GM19025 (cell line): ENCODE results near the gene SMAD4.
"Not testable (repeated sequence)": the region's sequence is repeated elsewhere in the genome, so short reads cannot be mapped to it uniquely, and the experiment has no call there.

Experiments
- ATAC-seq: cut with Tn5 transposase; IDR thresholded peaks from one replicate; pipeline ENCODE4 v1.9.1; 2021; ENCODE audit warnings: mild to moderate bottlenecking, low read depth, moderate library complexity; ENCODE audit not compliant: unreplicated experiment

Gene SMAD4

GRCh38 chr18:51107598-51108305, 77.7 kb downstream of the SMAD4 start:
- ATAC-seq = no peak

- ATAC-seq = no peak
These were observed 78.3 kb downstream of the SMAD4 start for GRCh38 chr18:51108330-51108729.

- peak; percentile 80 for ATAC-seq
These were observed 80.2 kb downstream of the SMAD4 start for GRCh38 chr18:51110073-51110797.

GRCh38 chr18:51111633-51112355, 81.8 kb downstream of the SMAD4 start:
- ATAC-seq = not testable (repeated sequence)

- ATAC-seq = not testable (repeated sequence)
These were observed 87.0 kb downstream of the SMAD4 start for GRCh38 chr18:51116996-51117395.

- ATAC-seq = not testable (repeated sequence)
These were observed 89.5 kb downstream of the SMAD4 start for GRCh38 chr18:51119561-51119960.

- not testable (repeated sequence) for ATAC-seq
These were observed 90.0 kb downstream of the SMAD4 start for GRCh38 chr18:51119976-51120375.

- no peak for ATAC-seq
These were observed 91.0 kb downstream of the SMAD4 start for GRCh38 chr18:51120809-51121596.

- ATAC-seq = no peak
These were observed 91.5 kb downstream of the SMAD4 start for GRCh38 chr18:51121597-51121857.

GRCh38 chr18:51122266-51123045, 92.4 kb downstream of the SMAD4 start:
- no peak for ATAC-seq

- ATAC-seq = no peak
These were observed 93.0 kb downstream of the SMAD4 start for GRCh38 chr18:51123046-51123395.

- no peak for ATAC-seq
These were observed 93.5 kb downstream of the SMAD4 start for GRCh38 chr18:51123481-51123880.

GRCh38 chr18:51123936-51124486, 94.0 kb downstream of the SMAD4 start:
- no peak for ATAC-seq

- ATAC-seq = no peak
These were observed 96.0 kb downstream of the SMAD4 start for GRCh38 chr18:51125976-51126375.

- no peak for ATAC-seq
These were observed 97.7 kb downstream of the SMAD4 start for GRCh38 chr18:51127664-51128063.

GRCh38 chr18:51128533-51128932, 98.5 kb downstream of the SMAD4 start:
- no peak for ATAC-seq

- ATAC-seq = no peak
These were observed 102.4 kb downstream of the SMAD4 start for GRCh38 chr18:51132256-51132935.

- no peak for ATAC-seq
These were observed 103.7 kb downstream of the SMAD4 start for GRCh38 chr18:51133580-51134160.
